Measurements from ENCODE around the gene BPIFA1.

- TF ChIP-seq, protein P1, sequence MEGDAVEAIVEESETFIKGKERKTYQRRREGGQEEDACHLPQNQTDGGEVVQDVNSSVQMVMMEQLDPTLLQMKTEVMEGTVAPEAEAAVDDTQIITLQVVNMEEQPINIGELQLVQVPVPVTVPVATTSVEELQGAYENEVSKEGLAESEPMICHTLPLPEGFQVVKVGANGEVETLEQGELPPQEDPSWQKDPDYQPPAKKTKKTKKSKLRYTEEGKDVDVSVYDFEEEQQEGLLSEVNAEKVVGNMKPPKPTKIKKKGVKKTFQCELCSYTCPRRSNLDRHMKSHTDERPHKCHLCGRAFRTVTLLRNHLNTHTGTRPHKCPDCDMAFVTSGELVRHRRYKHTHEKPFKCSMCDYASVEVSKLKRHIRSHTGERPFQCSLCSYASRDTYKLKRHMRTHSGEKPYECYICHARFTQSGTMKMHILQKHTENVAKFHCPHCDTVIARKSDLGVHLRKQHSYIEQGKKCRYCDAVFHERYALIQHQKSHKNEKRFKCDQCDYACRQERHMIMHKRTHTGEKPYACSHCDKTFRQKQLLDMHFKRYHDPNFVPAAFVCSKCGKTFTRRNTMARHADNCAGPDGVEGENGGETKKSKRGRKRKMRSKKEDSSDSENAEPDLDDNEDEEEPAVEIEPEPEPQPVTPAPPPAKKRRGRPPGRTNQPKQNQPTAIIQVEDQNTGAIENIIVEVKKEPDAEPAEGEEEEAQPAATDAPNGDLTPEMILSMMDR (IDR thresholded peaks at IDR 0.05 in 4 of 5, conservative IDR thresholded peaks at IDR 0.05 in 1 of 5) = no peak
- TF ChIP-seq POLR2A (IDR thresholded peaks at IDR 0.05) = no peak
Observed at GRCh38 chr20:33250666-33251065, 14.9 kb downstream of the BPIFA1 start.
